ENCODE data around the gene MYO9B. TPM values are rescaled to one million over a fixed set of nuclear protein-coding genes. Genes with fewer than 3 reads are reported as not detected.

MYO9B gene
- total and polyA plus RNA-seq, 2 of the 13 experiments (the other 11 are each of a cell fraction or from before 2014, with no cell fraction given) = 18.0 to 18.3 TPM

DNA sequence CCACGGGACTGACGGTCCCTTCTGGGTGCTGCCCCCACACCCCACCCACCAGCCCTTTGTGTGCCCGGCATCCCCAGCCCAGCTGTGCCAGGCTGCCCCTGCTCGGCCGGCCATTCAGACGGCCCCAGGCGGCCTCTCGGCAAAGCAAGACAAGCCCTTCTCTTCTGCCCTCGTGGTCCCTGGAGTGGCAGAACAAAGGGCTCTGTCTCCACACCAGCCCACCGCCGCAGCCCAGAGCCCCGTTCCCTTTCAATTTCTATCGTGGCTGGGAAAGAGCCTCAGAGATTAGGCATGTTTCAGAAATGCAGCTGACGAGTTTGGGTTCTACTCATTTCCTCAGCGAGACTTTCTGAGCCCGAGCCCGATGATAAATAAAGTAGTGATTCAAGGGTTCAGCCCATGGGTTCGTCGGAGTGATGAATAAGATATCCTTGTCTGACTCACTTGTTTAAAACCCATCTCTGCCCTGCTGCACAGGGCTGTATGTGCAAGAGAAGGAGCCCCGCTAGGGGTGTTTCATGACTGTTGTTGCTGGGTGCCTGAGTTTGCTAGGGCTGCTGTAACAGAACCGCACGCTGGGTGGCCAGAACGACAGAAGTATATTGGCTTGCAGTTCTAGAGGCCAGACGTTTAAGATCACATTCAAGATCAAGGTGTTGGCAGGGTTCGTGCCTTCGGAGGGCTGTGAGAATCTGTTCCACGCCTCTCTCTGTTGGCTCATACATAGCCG is 4.3 kb downstream of the MYO9B start (continued):
- TF ChIP-seq, protein P1, sequence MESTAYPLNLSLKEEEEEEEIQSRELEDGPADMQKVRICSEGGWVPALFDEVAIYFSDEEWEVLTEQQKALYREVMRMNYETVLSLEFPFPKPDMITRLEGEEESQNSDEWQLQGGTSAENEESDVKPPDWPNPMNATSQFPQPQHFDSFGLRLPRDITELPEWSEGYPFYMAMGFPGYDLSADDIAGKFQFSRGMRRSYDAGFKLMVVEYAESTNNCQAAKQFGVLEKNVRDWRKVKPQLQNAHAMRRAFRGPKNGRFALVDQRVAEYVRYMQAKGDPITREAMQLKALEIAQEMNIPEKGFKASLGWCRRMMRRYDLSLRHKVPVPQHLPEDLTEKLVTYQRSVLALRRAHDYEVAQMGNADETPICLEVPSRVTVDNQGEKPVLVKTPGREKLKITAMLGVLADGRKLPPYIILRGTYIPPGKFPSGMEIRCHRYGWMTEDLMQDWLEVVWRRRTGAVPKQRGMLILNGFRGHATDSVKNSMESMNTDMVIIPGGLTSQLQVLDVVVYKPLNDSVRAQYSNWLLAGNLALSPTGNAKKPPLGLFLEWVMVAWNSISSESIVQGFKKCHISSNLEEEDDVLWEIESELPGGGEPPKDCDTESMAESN (CRISPR knock-in tag; conservative IDR thresholded peaks at IDR 0.05) = 0 out of 2 replicates have a peak, but pooled peaks have one; percentile 25
- TF ChIP-seq, protein P2, sequence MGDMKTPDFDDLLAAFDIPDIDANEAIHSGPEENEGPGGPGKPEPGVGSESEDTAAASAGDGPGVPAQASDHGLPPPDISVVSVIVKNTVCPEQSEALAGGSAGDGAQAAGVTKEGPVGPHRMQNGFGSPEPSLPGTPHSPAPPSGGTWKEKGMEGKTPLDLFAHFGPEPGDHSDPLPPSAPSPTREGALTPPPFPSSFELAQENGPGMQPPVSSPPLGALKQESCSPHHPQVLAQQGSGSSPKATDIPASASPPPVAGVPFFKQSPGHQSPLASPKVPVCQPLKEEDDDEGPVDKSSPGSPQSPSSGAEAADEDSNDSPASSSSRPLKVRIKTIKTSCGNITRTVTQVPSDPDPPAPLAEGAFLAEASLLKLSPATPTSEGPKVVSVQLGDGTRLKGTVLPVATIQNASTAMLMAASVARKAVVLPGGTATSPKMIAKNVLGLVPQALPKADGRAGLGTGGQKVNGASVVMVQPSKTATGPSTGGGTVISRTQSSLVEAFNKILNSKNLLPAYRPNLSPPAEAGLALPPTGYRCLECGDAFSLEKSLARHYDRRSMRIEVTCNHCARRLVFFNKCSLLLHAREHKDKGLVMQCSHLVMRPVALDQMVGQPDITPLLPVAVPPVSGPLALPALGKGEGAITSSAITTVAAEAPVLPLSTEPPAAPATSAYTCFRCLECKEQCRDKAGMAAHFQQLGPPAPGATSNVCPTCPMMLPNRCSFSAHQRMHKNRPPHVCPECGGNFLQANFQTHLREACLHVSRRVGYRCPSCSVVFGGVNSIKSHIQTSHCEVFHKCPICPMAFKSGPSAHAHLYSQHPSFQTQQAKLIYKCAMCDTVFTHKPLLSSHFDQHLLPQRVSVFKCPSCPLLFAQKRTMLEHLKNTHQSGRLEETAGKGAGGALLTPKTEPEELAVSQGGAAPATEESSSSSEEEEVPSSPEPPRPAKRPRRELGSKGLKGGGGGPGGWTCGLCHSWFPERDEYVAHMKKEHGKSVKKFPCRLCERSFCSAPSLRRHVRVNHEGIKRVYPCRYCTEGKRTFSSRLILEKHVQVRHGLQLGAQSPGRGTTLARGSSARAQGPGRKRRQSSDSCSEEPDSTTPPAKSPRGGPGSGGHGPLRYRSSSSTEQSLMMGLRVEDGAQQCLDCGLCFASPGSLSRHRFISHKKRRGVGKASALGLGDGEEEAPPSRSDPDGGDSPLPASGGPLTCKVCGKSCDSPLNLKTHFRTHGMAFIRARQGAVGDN (CRISPR knock-in tag; IDR thresholded peaks at IDR 0.05) = peak; percentile 67
- TF ChIP-seq ZNF747 (CRISPR knock-in tag; IDR thresholded peaks at IDR 0.05; ENCODE audit: borderline replicate concordance) (no peak), SKI (IDR thresholded peaks at IDR 0.05; ENCODE audit: partially characterized antibody) (peak; percentile 83), JUN (CRISPR knock-in tag; IDR thresholded peaks at IDR 0.05) (no peak), SOX6 (IDR thresholded peaks at IDR 0.05) (no peak), SOX6 (CRISPR knock-in tag; IDR thresholded peaks at IDR 0.05) (peak; percentile 46; the same call in 1 of the 2 replicates), ZNF256 (CRISPR knock-in tag; conservative IDR thresholded peaks at IDR 0.05) (no peak), ZC3H4 (CRISPR knock-in tag; IDR thresholded peaks at IDR 0.05; ENCODE audit: borderline replicate concordance) (no peak), NR2F2 (IDR thresholded peaks at IDR 0.05; ENCODE audit: borderline replicate concordance, low read depth) (no peak), SIN3A (IDR thresholded peaks at IDR 0.05; ENCODE audit: borderline replicate concordance, low read depth, low read length) (peak; percentile 49; the same call in 1 of the 2 replicates), ZNF766 (CRISPR knock-in tag; IDR thresholded peaks at IDR 0.05; ENCODE audit: borderline replicate concordance) (0 out of 2 replicates have a peak, but pooled peaks have one; percentile 6)
- TF ChIP-seq, protein P3, sequence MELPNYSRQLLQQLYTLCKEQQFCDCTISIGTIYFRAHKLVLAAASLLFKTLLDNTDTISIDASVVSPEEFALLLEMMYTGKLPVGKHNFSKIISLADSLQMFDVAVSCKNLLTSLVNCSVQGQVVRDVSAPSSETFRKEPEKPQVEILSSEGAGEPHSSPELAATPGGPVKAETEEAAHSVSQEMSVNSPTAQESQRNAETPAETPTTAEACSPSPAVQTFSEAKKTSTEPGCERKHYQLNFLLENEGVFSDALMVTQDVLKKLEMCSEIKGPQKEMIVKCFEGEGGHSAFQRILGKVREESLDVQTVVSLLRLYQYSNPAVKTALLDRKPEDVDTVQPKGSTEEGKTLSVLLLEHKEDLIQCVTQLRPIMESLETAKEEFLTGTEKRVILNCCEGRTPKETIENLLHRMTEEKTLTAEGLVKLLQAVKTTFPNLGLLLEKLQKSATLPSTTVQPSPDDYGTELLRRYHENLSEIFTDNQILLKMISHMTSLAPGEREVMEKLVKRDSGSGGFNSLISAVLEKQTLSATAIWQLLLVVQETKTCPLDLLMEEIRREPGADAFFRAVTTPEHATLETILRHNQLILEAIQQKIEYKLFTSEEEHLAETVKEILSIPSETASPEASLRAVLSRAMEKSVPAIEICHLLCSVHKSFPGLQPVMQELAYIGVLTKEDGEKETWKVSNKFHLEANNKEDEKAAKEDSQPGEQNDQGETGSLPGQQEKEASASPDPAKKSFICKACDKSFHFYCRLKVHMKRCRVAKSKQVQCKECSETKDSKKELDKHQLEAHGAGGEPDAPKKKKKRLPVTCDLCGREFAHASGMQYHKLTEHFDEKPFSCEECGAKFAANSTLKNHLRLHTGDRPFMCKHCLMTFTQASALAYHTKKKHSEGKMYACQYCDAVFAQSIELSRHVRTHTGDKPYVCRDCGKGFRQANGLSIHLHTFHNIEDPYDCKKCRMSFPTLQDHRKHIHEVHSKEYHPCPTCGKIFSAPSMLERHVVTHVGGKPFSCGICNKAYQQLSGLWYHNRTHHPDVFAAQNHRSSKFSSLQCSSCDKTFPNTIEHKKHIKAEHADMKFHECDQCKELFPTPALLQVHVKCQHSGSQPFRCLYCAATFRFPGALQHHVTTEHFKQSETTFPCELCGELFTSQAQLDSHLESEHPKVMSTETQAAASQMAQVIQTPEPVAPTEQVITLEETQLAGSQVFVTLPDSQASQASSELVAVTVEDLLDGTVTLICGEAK (IDR thresholded peaks at IDR 0.05) = no peak
- TF ChIP-seq, protein P3 (CRISPR knock-in tag; IDR thresholded peaks at IDR 0.05) = 0 out of 2 replicates have a peak, but pooled peaks have one; percentile 29
